HG02623 (cell line): ENCODE results near the gene P2RX4.
"Not testable (repeated sequence)": the region's sequence is repeated elsewhere in the genome, so short reads cannot be mapped to it uniquely, and the experiment has no call there.

Source experiments
- ATAC-seq: cut with Tn5 transposase; IDR thresholded peaks from one replicate; pipeline ENCODE4 v1.9.1; 2021; ENCODE audit warnings: moderate library complexity; ENCODE audit not compliant: unreplicated experiment

P2RX4 gene

GRCh38 chr12:121239351-121240061 lies 29.6 kb downstream of the P2RX4 start:
- no peak for ATAC-seq

DNA sequence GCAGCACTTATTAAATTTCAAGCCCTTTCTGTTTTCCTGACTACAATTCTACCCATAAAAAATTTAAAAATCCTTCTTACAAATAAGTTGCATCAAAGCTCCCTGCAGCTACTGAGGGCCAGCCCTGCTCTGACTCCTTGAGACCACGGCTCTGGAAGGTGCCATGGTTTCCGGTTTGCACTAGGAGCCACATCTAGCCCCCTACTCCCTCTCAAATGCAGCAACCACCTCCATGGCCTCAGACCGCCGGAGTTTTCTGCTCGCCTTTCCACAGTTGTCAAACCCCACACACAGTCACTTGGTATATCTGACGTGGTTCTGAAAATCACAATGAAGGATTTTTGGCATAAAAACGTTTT lies 30.1 kb downstream of the P2RX4 start:
- no peak for ATAC-seq

DNA sequence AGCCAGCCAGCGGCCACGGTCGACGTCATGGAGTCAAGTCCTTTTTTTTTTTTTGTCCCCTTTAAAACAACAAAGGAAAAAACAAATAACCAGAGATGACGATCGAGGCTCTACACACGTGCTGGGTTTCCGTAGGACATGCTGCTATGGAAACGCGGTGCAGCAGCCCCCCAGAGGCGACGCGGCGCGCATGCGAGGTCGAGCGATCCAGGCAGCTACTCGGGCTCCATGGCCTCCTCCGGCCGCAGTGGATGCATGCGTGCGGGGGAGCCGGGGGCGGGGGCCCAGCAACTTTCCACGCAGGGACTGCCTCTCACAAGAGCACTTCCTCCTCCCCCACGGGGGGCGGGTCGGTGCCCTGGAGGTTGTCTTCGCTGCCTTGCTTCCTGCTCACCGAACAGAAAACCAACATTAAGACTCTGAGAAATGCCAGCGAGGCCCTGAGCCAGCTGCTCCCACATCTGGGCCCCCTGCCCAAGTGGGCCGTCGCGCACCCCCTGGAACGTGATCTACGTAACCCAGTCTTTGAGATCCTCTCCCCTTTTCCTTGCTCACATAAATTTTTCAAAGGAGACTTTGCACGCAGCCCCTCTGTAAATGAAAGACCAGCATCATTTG lies 30.7 kb downstream of the P2RX4 start:
- ATAC-seq: no peak

DNA sequence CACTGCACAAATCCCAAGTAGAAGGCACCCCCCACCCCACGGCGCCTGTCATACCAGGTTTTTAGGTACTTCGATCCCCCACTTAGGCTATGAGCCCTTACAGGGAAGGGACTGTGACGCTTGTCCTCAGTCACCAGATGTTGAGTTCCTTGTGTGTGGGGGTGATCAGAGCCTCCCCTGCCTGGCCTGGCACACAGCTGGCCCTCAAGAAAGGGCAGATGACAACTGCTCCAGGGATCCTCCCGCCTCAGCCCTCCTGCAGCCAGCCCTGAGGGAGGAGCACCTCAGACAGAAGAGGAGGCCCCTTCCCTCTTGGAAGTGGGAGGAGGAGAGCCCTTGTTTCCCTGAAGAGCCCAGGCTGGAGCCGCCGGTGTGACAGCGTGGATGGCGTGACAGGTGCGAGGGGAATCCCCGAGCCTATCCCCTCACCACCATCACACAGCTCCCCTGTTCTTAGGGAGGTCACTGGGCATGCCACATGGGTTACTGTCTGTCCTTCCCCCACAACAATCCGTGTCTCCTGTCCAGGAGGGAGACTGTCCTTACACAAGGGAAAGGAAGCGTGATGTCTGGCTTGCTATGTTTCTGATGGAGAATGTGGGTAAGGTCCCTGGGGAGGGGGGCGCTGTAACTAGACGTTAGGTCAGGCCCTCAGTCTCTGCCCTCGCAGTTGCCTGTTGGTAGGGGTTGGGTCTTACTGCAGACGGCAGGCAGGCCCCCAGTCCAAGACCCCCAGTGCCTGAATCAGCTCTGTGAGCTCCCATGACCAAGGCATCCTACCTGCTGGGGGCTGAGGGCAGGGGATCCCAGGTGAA lies 31.4 kb downstream of the P2RX4 start:
- ATAC-seq: no peak

DNA sequence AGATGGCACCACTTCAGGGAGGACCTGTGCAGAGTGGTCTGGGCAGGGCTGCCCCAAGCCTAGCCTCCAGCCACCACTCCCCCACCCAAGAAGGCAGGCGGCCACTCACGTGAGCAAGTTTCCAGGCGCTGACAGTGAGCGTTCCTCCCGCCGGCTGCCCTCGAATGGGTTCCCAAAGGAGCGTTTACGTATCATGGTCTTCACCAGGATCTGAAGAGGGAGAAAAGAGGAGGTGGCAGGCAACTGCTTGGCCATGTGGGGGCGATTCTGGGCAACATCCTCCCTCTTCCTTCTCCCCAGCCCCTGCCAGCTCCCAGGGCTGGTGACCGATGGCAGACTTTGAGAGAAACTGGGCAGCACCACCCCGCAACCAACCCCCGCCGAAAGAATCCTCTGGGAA lies 35.1 kb downstream of the P2RX4 start:
- ATAC-seq: no peak

DNA sequence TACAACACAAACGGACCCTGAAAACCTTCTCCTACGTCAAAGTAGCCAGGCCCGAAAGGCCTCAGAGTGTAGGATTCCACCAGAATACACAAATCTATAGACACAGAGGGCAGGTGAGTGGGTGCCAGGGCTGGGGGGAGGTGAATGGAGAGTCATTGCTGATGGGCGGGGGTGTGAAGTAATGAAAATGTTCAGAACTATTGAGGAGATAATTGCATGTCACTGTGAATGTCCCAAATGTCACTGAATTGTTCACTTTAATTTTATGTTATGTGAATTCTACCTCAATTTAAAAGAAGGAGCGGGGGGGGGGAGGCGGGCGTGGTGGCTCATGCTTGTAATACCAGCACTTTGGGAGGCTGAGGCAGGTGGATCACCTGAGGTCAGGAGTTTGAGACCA lies 36.0 kb downstream of the P2RX4 start:
- ATAC-seq: no peak

DNA sequence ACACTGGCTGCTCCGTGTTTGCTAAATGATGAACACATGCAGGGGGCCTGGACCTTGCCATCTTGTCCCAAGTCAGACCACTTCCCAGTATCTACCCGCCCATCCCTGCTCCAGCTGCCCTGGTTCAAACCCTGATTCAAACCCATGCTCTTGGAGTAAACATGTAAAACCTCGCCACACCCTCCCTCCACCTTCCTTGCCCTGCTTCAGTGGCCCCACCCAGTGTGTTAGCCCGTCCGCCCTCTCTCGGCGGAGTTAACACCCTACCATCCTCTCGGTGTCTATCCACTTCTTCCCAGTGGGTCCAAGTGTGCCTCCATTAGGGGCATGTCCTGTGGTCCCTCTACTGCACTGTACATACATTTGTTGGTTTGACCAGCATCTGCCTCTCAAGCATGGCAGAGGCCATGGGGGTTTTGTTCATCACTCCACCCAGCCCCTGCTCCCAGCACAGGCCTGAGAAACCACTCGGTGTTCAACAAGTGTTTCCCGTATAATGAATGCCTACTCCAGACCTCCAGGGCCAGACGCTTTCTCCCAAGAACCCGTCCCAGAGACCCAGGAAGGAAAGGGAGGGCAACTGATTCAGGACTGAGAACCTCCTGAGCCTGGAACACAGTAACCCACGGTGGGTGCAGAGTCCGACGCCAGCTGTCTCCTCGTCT lies 37.1 kb downstream of the P2RX4 start:
- ATAC-seq: no peak

DNA sequence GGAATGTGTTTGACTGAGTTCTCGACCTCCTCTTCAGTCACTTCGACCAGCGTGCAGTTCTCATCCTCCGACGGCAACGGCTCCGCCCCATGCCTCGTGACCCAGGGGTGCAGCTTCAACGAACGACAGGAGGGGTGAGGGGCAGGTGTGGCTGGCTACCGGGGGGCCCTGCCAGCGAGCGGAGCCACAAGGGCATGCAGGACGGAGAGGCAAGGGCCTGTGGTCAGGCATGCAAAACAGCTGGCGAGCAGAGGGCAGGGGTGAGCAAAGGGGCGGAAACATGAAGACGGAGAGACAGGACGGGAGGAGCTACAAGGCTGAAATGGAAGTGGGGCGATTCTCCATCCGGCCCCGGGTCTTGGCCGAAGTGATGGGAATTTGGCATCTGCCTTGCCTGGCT lies 38.7 kb downstream of the P2RX4 start:
- peak; percentile 73 for ATAC-seq

GRCh38 chr12:121250359-121250758 lies 40.4 kb downstream of the P2RX4 start:
- no peak for ATAC-seq

GRCh38 chr12:121251838-121252237 lies 41.9 kb downstream of the P2RX4 start:
- no peak for ATAC-seq

DNA sequence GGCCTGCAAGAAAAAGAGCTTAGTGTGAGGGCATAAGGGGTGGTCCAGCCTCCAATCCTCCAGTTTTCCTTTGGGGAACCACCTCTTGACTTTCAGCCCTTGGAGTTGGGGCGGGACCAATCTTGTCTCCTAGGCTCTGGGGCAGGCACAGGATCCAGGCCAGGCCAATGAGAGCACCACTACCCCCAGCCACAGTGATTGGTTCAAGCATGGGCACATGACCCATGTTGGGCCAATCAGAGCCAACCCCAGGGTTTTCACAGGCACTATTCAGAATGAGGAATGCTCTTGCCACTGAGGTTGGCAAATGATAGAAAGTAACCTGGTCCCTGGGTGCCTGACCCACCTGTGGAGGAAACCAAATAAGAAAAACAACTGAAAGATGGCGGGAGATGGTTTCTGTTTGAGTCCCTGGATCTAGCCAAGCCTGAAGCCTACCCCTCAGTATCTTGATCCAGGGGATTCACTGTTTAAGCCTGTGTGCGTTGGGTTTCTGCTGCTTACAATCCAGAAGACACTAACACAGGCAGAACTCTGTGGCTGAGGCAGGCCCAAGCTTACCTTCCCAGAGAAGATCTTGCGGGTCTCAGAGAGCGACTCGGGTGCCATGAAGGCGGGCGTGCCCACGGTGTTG lies 42.9 kb downstream of the P2RX4 start:
- ATAC-seq: no peak

GRCh38 chr12:121253638-121254335 lies 43.9 kb downstream of the P2RX4 start:
- no peak for ATAC-seq

GRCh38 chr12:121255433-121255832 lies 45.5 kb downstream of the P2RX4 start:
- ATAC-seq: no peak

DNA sequence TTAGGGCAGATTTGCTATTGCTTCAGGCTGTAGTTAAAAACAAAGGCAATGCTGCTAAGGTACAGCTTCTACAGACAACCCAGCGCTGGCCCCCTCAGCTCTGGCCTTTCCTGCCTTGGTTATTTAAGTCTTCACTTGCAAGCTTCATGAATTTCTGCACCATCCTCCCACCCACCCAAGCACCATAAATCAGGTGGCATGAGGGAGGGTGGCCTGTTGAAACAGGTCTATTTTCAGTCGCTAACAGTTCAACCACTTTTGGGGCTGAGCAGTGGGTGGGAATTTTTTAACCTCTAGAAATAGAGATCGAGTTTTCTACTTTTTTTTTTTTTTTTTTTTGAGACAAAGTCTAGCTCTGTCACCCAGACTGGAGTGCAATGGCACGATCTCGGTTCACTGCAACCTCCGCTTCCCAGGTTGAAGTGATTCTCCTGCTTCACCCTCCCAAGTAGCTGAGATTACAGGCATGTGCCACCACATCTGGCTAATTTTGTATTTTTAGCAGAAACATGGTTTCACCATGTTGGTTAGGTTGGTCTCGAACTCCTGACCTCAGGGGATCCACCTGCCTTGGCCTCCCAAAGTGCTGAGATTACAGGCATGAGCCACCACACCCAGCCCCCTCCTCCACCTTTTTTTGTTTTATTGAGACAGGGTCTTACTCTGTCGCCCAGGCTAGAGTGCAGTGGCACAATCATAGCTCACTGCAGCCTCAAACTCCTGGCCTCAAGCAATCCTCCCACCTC lies 47.9 kb downstream of the P2RX4 start:
- not testable (repeated sequence) for ATAC-seq

- ATAC-seq: no peak
Observed at GRCh38 chr12:121259074-121259473, 49.1 kb downstream of the P2RX4 start.

- no peak for ATAC-seq
Observed at GRCh38 chr12:121260091-121260490, 50.2 kb downstream of the P2RX4 start.

DNA sequence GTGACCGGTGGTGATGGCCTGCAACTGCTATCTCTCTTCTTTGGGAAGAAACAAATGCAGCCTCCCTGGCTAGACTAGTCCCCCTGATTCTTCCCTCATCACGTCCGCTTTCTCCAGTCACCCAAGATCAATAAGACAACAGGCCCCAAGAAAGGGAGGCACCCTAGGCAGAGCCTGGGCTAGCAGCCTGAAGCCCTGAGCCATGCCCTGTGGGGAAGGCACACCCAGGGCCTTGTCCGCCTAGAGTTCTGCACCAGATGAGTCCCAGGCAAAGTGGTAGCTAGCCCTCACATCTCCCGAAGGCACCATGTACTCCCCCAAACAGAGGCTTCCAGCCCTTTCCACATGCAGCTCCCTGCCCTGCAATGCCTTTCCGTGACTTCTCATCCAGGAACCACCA lies 51.5 kb downstream of the P2RX4 start:
- no peak for ATAC-seq

DNA sequence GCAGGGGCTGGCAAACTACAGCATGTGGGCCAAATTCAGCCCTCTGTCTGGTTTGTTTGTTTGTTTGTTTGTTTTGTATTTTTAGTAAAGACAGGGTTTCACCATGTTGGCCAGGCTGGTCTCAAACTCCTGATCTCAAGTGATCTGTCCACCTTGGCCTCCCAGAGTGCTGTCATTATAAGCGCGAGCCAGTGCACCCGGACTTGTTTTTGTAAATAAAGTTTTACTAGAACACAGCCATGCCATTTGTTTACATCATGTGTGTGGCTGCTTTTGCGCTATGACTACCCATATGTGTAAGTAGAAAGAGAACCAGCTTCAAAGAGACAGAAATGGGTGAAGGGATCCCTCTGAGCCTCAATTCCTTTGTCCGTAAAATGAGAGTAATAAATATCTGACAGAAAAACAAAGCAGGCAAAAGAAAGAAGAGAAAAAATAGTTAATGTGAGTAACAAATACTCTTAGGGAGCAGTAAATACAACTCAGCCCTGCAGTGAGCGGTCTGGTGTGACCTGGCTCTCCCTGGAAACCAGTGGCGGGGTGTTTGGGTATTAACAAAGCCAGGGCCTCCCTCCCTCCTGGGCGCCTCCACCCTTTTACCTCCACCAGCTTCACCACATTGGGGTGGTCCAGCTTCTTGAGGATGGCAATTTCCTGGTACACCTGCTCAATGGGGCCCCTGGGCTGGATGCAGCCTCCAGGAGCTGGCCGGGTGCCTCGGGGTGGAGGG lies 53.4 kb downstream of the P2RX4 start:
- no peak for ATAC-seq

DNA sequence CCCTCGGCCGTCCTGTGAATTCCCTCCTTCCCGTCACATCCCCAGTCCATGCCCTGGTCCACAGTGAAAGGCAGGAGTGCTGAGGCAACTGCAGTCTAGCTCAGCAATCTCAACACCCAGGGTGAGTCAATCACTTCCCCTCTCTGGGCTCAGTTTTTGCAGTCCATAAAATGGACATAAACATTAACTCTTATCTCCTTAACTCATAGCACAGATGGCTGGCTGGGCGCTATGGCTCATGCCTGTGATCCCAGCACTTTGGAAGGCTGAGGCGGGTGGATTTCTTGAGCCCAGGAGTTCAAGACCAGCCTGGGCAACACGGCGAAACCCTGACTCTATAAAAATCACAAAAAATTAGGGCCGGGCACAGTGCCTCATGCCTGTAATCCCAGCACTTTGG lies 54.2 kb downstream of the P2RX4 start:
- ATAC-seq: no peak
